Endodermal cell (in vitro differentiated cells): ENCODE results near the gene MFSD12. TPM values are rescaled to one million over a fixed set of nuclear protein-coding genes. Genes with fewer than 3 reads are reported as not detected.

Experiments used
- DNase-seq: peaks from one replicate; pipeline ENCODE4 v3.0.0-alpha.2; 2017
- H3K27ac ChIP-seq: 2 replicates; pipeline ENCODE4 v1.5.1; 2013; ENCODE audit warnings: mild to moderate bottlenecking, low read depth, low read length, moderate library complexity
- H3K27me3 ChIP-seq: 2 replicates; pipeline ENCODE4 v1.6.1; 2013; ENCODE audit warnings: mild to moderate bottlenecking, low read length, moderate library complexity; ENCODE audit not compliant: insufficient read depth, control insufficient read depth, poor library complexity, severe bottlenecking
- H3K36me3 ChIP-seq: 2 replicates; pipeline ENCODE4 v1.7.0; 2013; ENCODE audit warnings: mild to moderate bottlenecking, low read length, moderate library complexity; ENCODE audit not compliant: control insufficient read depth, insufficient read depth
- H3K4me1 ChIP-seq: one replicate; pipeline ENCODE4 v1.7.0; 2013; ENCODE audit warnings: low read length; ENCODE audit not compliant: control insufficient read depth, insufficient read depth
- H3K4me3 ChIP-seq: 2 replicates; pipeline ENCODE4 v1.5.1; 2013; ENCODE audit warnings: mild to moderate bottlenecking, low read length, moderate library complexity
- H3K9ac ChIP-seq: 2 replicates; pipeline ENCODE4 v1.6.1; 2013; ENCODE audit warnings: mild to moderate bottlenecking, low read length, moderate library complexity; ENCODE audit not compliant: poor library complexity, severe bottlenecking; ENCODE audit errors: extremely low read depth
- H3K9me3 ChIP-seq: 2 replicates; pipeline ENCODE4 v1.6.1; 2013; ENCODE audit warnings: mild to moderate bottlenecking, low read length, moderate library complexity; ENCODE audit not compliant: control insufficient read depth
- H3K27ac Mint-ChIP-seq: 2 replicates; pipeline ENCODE4 v1.8.0; 2020; ENCODE audit warnings: mixed read lengths
- H3K27me3 Mint-ChIP-seq: 2 replicates; pipeline ENCODE4 v1.8.0; 2021; ENCODE audit warnings: mild to moderate bottlenecking, mixed read lengths; ENCODE audit not compliant: insufficient read depth
- H3K36me3 Mint-ChIP-seq: 2 replicates; pipeline ENCODE4 v1.8.0; 2020; ENCODE audit warnings: low read depth, mixed read lengths
- H3K4me1 Mint-ChIP-seq: 2 replicates; pipeline ENCODE4 v1.8.0; 2020; ENCODE audit warnings: mixed read lengths
- H3K4me3 Mint-ChIP-seq: 2 replicates; pipeline ENCODE4 v1.8.0; 2020; ENCODE audit warnings: mild to moderate bottlenecking, moderate library complexity, mixed read lengths
- H3K9me3 Mint-ChIP-seq: 2 replicates; pipeline ENCODE4 v1.8.0; 2020; ENCODE audit warnings: mild to moderate bottlenecking, mixed read lengths
- CTCF ChIP-seq: fragments of 200-600 bp; sonication (generic); conservative IDR thresholded peaks from 2 replicates; pipeline ENCODE4 v1.5.0; 2021; ENCODE audit warnings: antibody characterized with exemption, mild to moderate bottlenecking
- WGBS, 2 experiments: methylation state at CpG; one replicate each; pipeline versions ENCODE4 v1.1.5 to v1.1.7; 2013; ENCODE audit warnings: missing lambda C conversion rate in 2 of 2, mixed read lengths in 1 of 2; ENCODE audit not compliant: insufficient coverage in 1 of 2, insufficient read length in 1 of 2; 5-methylcytosine and 5-hydroxymethylcytosine counted together
- total RNA-seq, 2 donors: library from RNA; stranded (reverse); fragmentation: NEBNext Ultra II Directional in 1 of 2; extraction: Animal tissue kit (Norgen Biotek cat#: 25700) in 1 of 2; gene quantifications; 2 replicates in 1 of 2; 3 replicates in 1 of 2; pipeline ENCODE4 v1.2.1, GENCODE V29; 2021

Gene MFSD12
- total RNA-seq, 2 donors from 2014 or later: 48.2 to 62.4 TPM

- Mint-ChIP-seq H3K4me3 (no peak overlapping the region), H3K27me3 (peaks cover 42% of the 10 kb centered on the region), H3K27ac (no peak overlapping the region), H3K36me3 (no peaks in the 10 kb centered on the region), H3K9me3 (peaks cover 8% of the 10 kb centered on the region), H3K4me1 (no peaks in the 10 kb centered on the region)
- no peak overlapping the region for H3K27ac ChIP-seq
- H3K9ac ChIP-seq: no peak overlapping the region
- no peak overlapping the region for H3K4me3 ChIP-seq
- H3K9me3 ChIP-seq: no peaks in the 10 kb centered on the region
- no peaks in the 10 kb centered on the region for H3K36me3 ChIP-seq
- peaks cover 11% of the 10 kb centered on the region for H3K27me3 ChIP-seq
- H3K4me1 ChIP-seq: no peaks in the 10 kb centered on the region
- DNase-seq: no peak
- WGBS, 2 experiments: 88 to 90% methylated on average over 9 of the region's 9 CpGs
- TF ChIP-seq CTCF: no peak
These were observed 34.7 kb upstream of the MFSD12 start for GRCh38 chr19:3591876-3592613.

- Mint-ChIP-seq H3K9me3 (peaks cover 8% of the 10 kb centered on the region), H3K4me1 (no peaks in the 10 kb centered on the region), H3K27ac (no peak overlapping the region), H3K27me3 (peaks cover 51% of the 10 kb centered on the region), H3K36me3 (no peaks in the 10 kb centered on the region), H3K4me3 (no peak overlapping the region)
- Histone ChIP-seq H3K27me3 (peaks cover 20% of the 10 kb centered on the region), H3K27ac (no peak overlapping the region), H3K4me3 (no peak overlapping the region), H3K4me1 (no peaks in the 10 kb centered on the region), H3K9ac (no peak overlapping the region), H3K36me3 (no peaks in the 10 kb centered on the region), H3K9me3 (no peaks in the 10 kb centered on the region)
- WGBS, 2 experiments: 82 to 86% methylated on average over 7 to 8 of the region's 8 CpGs
- no peak for DNase-seq
- no peak for TF ChIP-seq CTCF
These were observed 33.7 kb upstream of the MFSD12 start for GRCh38 chr19:3590991-3591659.

GRCh38 chr19:3589949-3590348, 32.6 kb upstream of the MFSD12 start:
- H3K27me3 ChIP-seq: peaks cover 30% of the 10 kb centered on the region

More at GRCh38 chr19:3589949-3590348, 32.6 kb upstream of the MFSD12 start:
- Mint-ChIP-seq H3K27ac (no peak overlapping the region), H3K27me3 (peaks cover 58% of the 10 kb centered on the region), H3K9me3 (peaks cover 8% of the 10 kb centered on the region), H3K36me3 (no peaks in the 10 kb centered on the region), H3K4me3 (no peak overlapping the region), H3K4me1 (no peaks in the 10 kb centered on the region)
- TF ChIP-seq CTCF: no peak
- H3K9ac ChIP-seq: no peak overlapping the region
- DNase-seq: no peak
- no peak overlapping the region for H3K4me3 ChIP-seq
- H3K9me3 ChIP-seq: no peaks in the 10 kb centered on the region
- H3K4me1 ChIP-seq: no peaks in the 10 kb centered on the region
- H3K27ac ChIP-seq: no peak overlapping the region
- WGBS, 2 experiments: 89 to 100% methylated on average over 5 to 22 of the region's 22 CpGs
- no peaks in the 10 kb centered on the region for H3K36me3 ChIP-seq
